K562 (cell line): Measurements from ENCODE around the gene EDN2. TPM values are rescaled to one million over a fixed set of nuclear protein-coding genes. Genes with fewer than 3 reads are reported as not detected.

Source experiments
- ATAC-seq: fragments of 200-7000 bp; cut with Tn5 transposase; 3 replicates; pipeline ENCODE4 v1.9.1; 2020; ENCODE audit warnings: moderate library complexity
- BruUV-seq: library from RNA; stranded (reverse); fragments of 400-500 nt; replicated peaks from 2 replicates; lab custom pipeline; 2021; lab: Mats Ljungman, UMichigan
- CTCF ChIA-PET: fragments of 300-600 bp; formaldehyde crosslinking; extraction: SDS; loops from one replicate; lab custom pipeline; 2021; ENCODE audit warnings: low intra/inter-chr PET ratio; lab: Yijun Ruan, JAX
- POLR2A ChIA-PET: fragments of 300-600, 350-650 bp; sonication (Branson Sonifier 250); formaldehyde crosslinking; extraction: SDS; loops from one replicate; lab custom pipeline; 2021; ENCODE audit warnings: antibody characterized with exemption, inconsistent platforms; lab: Yijun Ruan, JAX
- DNase-seq, 4 experiments: peaks; one replicate each; pipeline versions ENCODE4 v3.0.0 to v3.0.0-alpha.2; 2011 to 2018; ENCODE audit warnings: low spot score in 3 of 4, mixed read lengths in 3 of 4; ENCODE audit errors: extremely low read depth in 1 of 4
- FAIRE-seq: peaks from 2 replicates; lab custom pipeline; 2011; peaks lifted over from hg19 to GRCh38; lab: Jason Lieb, UNC
- H2AFZ ChIP-seq: 2 replicates; pipeline ENCODE4 v1.6.0; 2011; ENCODE audit warnings: low read depth, low read length, control low read depth, inconsistent platforms
- H3K27ac ChIP-seq: fragments of 200-600 bp; 3 replicates; pipeline ENCODE4 v1.8.0; 2011; ENCODE audit warnings: low read depth, mild to moderate bottlenecking, control low read depth, inconsistent platforms, low read length, moderate library complexity, mixed read lengths; ENCODE audit errors: extremely low read depth
- H3K27me3 ChIP-seq, 2 experiments: fragments of 300-600 bp in 1 of 2; 2 replicates in 1 of 2; 3 replicates in 1 of 2; pipeline versions ENCODE4 v1.6.0 to v1.8.0; 2011; ENCODE audit warnings: inconsistent platforms in 2 of 2, low read length in 2 of 2, mild to moderate bottlenecking in 1 of 2, mixed read lengths in 1 of 2, moderate library complexity in 1 of 2; ENCODE audit not compliant: control insufficient read depth in 2 of 2, insufficient read depth in 2 of 2
- H3K36me3 ChIP-seq: fragments of 300-600 bp; 3 replicates; pipeline ENCODE4 v1.8.0; 2011; ENCODE audit warnings: mild to moderate bottlenecking, low read length, inconsistent platforms; ENCODE audit not compliant: control insufficient read depth, insufficient read depth
- H3K4me1 ChIP-seq, 2 experiments: fragments of 200-600 bp in 1 of 2; replicated peaks in 1 of 2; 2 replicates in 1 of 2; 3 replicates in 1 of 2; pipeline versions ENCODE4 v1.5.1 to v1.8.0; 2011; ENCODE audit warnings: inconsistent platforms in 2 of 2, low read length in 2 of 2, mild to moderate bottlenecking in 1 of 2, mixed read lengths in 1 of 2, moderate library complexity in 1 of 2; ENCODE audit not compliant: control insufficient read depth in 2 of 2, insufficient read depth in 2 of 2
- H3K4me2 ChIP-seq: 2 replicates; pipeline ENCODE4 v1.6.1; 2011; ENCODE audit warnings: low read length, control low read depth, inconsistent platforms, mixed read lengths; ENCODE audit not compliant: insufficient read depth
- H3K4me3 ChIP-seq: fragments of 200-600 bp; sonication (generic), shearing (Covaris generic); 2 replicates; pipeline ENCODE4 v1.5.1; 2016; ENCODE audit warnings: control low read depth, inconsistent platforms
- H3K79me2 ChIP-seq: fragments of 200-600 bp; 3 replicates; pipeline ENCODE4 v1.8.0; 2011; ENCODE audit warnings: low read length, inconsistent platforms; ENCODE audit not compliant: control insufficient read depth, insufficient read depth
- H3K9ac ChIP-seq, 2 experiments: 2 replicates each; pipeline versions ENCODE4 v1.6.0 to v1.6.1; 2011; ENCODE audit warnings: low read depth in 2 of 2, low read length in 2 of 2, control low read depth in 1 of 2, inconsistent platforms in 1 of 2, mild to moderate bottlenecking in 1 of 2, mixed read lengths in 1 of 2; ENCODE audit not compliant: insufficient read depth in 1 of 2
- H3K9me1 ChIP-seq: one replicate; pipeline ENCODE4 v1.6.0; 2011; ENCODE audit warnings: inconsistent platforms, mild to moderate bottlenecking, low read length, moderate library complexity; ENCODE audit not compliant: control insufficient read depth, insufficient read depth
- H3K9me3 ChIP-seq: replicated peaks from 2 replicates; pipeline ENCODE4 v1.5.1; 2011; ENCODE audit warnings: low read depth, low read length, inconsistent platforms; ENCODE audit not compliant: control insufficient read depth, insufficient read depth
- H4K20me1 ChIP-seq: replicated peaks from 2 replicates; pipeline ENCODE4 v1.6.1; 2011; ENCODE audit warnings: low read length, inconsistent platforms, mixed read lengths; ENCODE audit not compliant: control insufficient read depth, insufficient read depth
- CTCF ChIP-seq, 3 experiments: IDR thresholded peaks in 2 of 3; conservative IDR thresholded peaks in 1 of 3; 2 replicates each; pipeline ENCODE4 v1.5.1; 2011 to 2012; ENCODE audit warnings: low read length in 3 of 3, mild to moderate bottlenecking in 3 of 3, control low read depth in 2 of 3, improper control_type of control experiment in 1 of 3, inconsistent platforms in 1 of 3, low read depth in 1 of 3, mixed read lengths in 1 of 3, moderate library complexity in 1 of 3; ENCODE audit not compliant: insufficient read depth in 2 of 3
- NRF1 ChIP-seq, 2 experiments: fragments of 450-650 bp; IDR thresholded peaks in 1 of 2; conservative IDR thresholded peaks in 1 of 2; 2 replicates each; pipeline ENCODE4 v1.6.1; 2014; ENCODE audit warnings: mild to moderate bottlenecking in 2 of 2
- SRSF9 ChIP-seq: fragments of 200-400 bp; formaldehyde crosslinking; IDR thresholded peaks from 2 replicates; pipeline ENCODE4 v1.6.1; 2017; ENCODE audit warnings: low read depth, low read length, borderline replicate concordance
- TRIM28 ChIP-seq: fragments of 450-650 bp; IDR thresholded peaks from 2 replicates; pipeline ENCODE4 v1.6.1; 2017
- ZNF133 ChIP-seq: fragments of 250-450 bp; sonication (Bioruptor Pico); IDR thresholded peaks from 2 replicates; pipeline ENCODE4 v1.4.0; 2020; ENCODE audit warnings: mild to moderate bottlenecking
- WGBS: fragments of 100-300 bp; shearing (Covaris generic); methylation state at CpG from one replicate; pipeline ENCODE4 v1.1.6; 2016; ENCODE audit warnings: low coverage, mixed read lengths; ENCODE audit not compliant: insufficient coverage; ENCODE audit errors: missing lambda C conversion rate; 5-methylcytosine and 5-hydroxymethylcytosine counted together
- in situ Hi-C: fragments of 300-500 bp; cut with MboI; formaldehyde crosslinking; loops from 4 replicates; pipeline ENCODE4 v1.15.0; 2018; ENCODE audit warnings: inconsistent platforms, mixed read lengths
- intact Hi-C: fragments of 100-400 bp; cut with micrococcal nuclease; formaldehyde crosslinking; loops from 2 replicates; pipeline ENCODE4 v1.14.2; 2022
- polyA plus RNA-seq, 8 experiments: library from polyadenylated mRNA; depleted of rRNA in 4 of 8; stranded (reverse) in 5 of 8; unstranded in 3 of 8; fragments of >200 nt; fragmentation: Nextera tagmentation in 2 of 8; fragmentation: Illumina TruSeq in 1 of 8; extraction: Ambion mirVana in 2 of 8; extraction: Trizol in 1 of 8; gene quantifications; 2 replicates each; pipeline versions ENCODE4 v1.2.1 to v1.2.3, GENCODE V29; 2011 to 2014; ENCODE audit warnings: inconsistent platforms in 1 of 8, missing spikeins in 1 of 8
- total RNA-seq, 7 experiments: library from RNA; depleted of rRNA in 6 of 7; stranded (reverse); fragments of >200 nt in 6 of 7; fragmentation: Illumina TruSeq in 2 of 7; extraction: Trizol in 2 of 7; gene quantifications; 2 replicates each; pipeline versions ENCODE4 v1.2.1 to v1.2.3, GENCODE V29; 2011 to 2021; ENCODE audit warnings: low replicate concordance in 1 of 7
- TF ChIP-seq, protein P1 (sequence below): fragments of 450-650 bp; formaldehyde crosslinking; IDR thresholded peaks from 2 replicates; pipeline ENCODE4 v1.4.0; 2020; ENCODE audit warnings: mild to moderate bottlenecking, mixed read lengths

The EDN2 gene
- total and polyA plus RNA-seq, 9 of the 15 experiments (the other 6 are each of a cell fraction or from before 2014, with no cell fraction given) = not detected

DNA sequence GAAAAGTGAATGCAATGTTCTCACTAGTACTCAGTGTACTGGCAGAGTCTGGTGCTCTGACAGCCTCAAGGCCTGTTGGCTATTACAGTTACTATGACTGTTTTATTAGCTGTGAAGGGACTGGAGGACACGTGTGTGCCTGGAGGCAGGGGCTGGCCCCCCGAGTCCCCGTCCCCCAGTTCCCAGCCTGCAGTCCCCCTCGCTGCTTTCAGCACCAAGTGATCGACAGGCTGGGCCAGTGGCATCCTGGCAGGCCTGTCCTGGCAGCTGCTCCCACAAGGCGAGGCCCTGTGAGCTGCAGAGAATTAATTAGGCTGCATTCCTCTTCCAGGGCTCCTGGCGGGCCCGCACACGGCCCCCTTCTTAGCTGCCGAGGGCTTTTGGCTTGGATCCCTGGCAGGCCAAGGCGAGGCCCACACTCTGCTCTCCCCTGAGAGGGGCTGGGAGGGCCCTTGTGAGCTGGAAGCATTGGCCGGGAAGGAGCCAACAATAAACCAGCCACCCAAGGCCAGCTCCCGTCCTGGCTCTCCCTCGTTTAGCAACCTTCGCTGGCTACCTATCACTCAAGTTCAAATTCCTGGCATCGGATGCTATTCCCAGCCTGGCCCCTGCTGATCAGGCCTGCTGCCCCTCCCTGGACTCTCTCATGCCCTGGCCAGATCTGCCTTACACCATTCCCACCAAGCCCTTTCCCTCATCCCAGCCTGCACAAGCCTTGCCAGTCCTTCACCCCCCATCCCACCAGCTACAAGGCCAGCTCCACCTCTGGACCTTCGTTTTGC, 9.8 kb downstream of the EDN2 start (continued):
- TF ChIP-seq, protein P1, sequence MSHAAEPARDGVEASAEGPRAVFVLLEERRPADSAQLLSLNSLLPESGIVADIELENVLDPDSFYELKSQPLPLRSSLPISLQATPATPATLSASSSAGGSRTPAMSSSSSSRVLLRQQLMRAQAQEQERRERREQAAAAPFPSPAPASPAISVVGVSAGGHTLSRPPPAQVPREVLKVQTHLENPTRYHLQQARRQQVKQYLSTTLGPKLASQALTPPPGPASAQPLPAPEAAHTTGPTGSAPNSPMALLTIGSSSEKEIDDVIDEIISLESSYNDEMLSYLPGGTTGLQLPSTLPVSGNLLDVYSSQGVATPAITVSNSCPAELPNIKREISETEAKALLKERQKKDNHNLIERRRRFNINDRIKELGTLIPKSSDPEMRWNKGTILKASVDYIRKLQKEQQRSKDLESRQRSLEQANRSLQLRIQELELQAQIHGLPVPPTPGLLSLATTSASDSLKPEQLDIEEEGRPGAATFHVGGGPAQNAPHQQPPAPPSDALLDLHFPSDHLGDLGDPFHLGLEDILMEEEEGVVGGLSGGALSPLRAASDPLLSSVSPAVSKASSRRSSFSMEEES (CRISPR knock-in tag) = no peak

- in situ Hi-C loops = no loop called here
- ATAC-seq = no peak
- CTCF ChIA-PET = no interaction called here
- no peaks in the 10 kb centered on the region for H3K9me3 ChIP-seq
- peaks cover 48 to 73% of the 10 kb centered on the region in 2 experiments for H3K27me3 ChIP-seq
- H3K9ac ChIP-seq = no peak overlapping the region
- H4K20me1 ChIP-seq = peaks cover 8% of the 10 kb centered on the region; the same call in 1 of the 2 replicates
- H2AFZ ChIP-seq = no peak overlapping the region
- under 1% methylated on average over 6 of the region's 6 CpGs for WGBS
- H3K4me2 ChIP-seq = no peak overlapping the region
- no TSS peak for BruUV-seq
- POLR2A ChIA-PET = interaction anchor here (1.0 kb wide), 1 partner anchor 9 kb away, joined by 4 read pairs; no protein-coding TSS in a partner anchor
- TF ChIP-seq NRF1 (conservative IDR thresholded peaks at IDR 0.05 in 1 of 2, IDR thresholded peaks at IDR 0.05 in 1 of 2) = peak; percentile 23 to 53; a peak in 2 of 4 replicates
- TF ChIP-seq SRSF9 = no peak
- peak in 1 of 3 experiments; percentile 8; a peak in 1 of 6 replicates for TF ChIP-seq CTCF (IDR thresholded peaks at IDR 0.05 in 2 of 3, conservative IDR thresholded peaks at IDR 0.05 in 1 of 3; ENCODE audit: insufficient read depth in 2 of 3, low read depth in 1 of 3, low read length in 3 of 3)
- no peak for TF ChIP-seq TRIM28
- TF ChIP-seq ZNF133 (CRISPR knock-in tag) = no peak
- no peaks in the 10 kb centered on the region for H3K9me1 ChIP-seq
- no peaks in the 10 kb centered on the region for H3K36me3 ChIP-seq
- no peak for FAIRE-seq
- H3K27ac ChIP-seq = no peak overlapping the region
- DNase-seq = no peak
- no peaks in the 10 kb centered on the region for H3K79me2 ChIP-seq
- no peak overlapping the region for H3K4me3 ChIP-seq
- H3K4me1 ChIP-seq = no peaks in the 10 kb centered on the region
- intact Hi-C loops = no loop called here
These were observed 10.6 kb downstream of the EDN2 start for GRCh38 chr1:41473738-41474362.
